ENCODE measurements around the gene MFSD6.

The MFSD6 gene

GRCh38 chr2:190534310-190535120 lies 126.4 kb downstream of the MFSD6 start, which contains the start of gene NEMP2:
Gene NEMP2, minus strand, starts transcription at chr2:190534722. Its CDS starts 67 bp downstream, at chr2:190534655.
- DNase-seq = peak; percentile 61

GRCh38 chr2:190535121-190535439 lies 126.9 kb downstream of the MFSD6 start:
- no peak for DNase-seq

- no peak for DNase-seq
Observed at GRCh38 chr2:190535586-190535985, 127.4 kb downstream of the MFSD6 start.

GRCh38 chr2:190537765-190538164 lies 129.6 kb downstream of the MFSD6 start:
- no peak for DNase-seq

- DNase-seq = no peak
Observed at GRCh38 chr2:190538201-190538600, 130.0 kb downstream of the MFSD6 start.

- DNase-seq = no peak
Observed at GRCh38 chr2:190540048-190540447, 131.9 kb downstream of the MFSD6 start.

- no peak for DNase-seq
Observed at GRCh38 chr2:190545093-190545492, 136.9 kb downstream of the MFSD6 start.

- DNase-seq = no peak
Observed at GRCh38 chr2:190545555-190546385, 137.6 kb downstream of the MFSD6 start.

- DNase-seq = no peak
Observed at GRCh38 chr2:190546734-190547133, 138.6 kb downstream of the MFSD6 start.

- DNase-seq = no peak
Observed at GRCh38 chr2:190547886-190548285, 139.7 kb downstream of the MFSD6 start.

- DNase-seq = no peak
Observed at GRCh38 chr2:190550137-190550536, 142.0 kb downstream of the MFSD6 start.

All from NCI-H446 treated with DMSO at 0.1 percent for 48 hours (cell line).